GM15510 (cell line): ENCODE results near the gene GFOD2.

ENCODE experiments used
- POLR2A ChIP-seq: IDR thresholded peaks from 3 replicates; pipeline ENCODE4 v1.6.1; 2011; ENCODE audit warnings: borderline replicate concordance; ENCODE audit not compliant: insufficient read length; ENCODE audit errors: extremely low read depth

The GFOD2 gene

DNA sequence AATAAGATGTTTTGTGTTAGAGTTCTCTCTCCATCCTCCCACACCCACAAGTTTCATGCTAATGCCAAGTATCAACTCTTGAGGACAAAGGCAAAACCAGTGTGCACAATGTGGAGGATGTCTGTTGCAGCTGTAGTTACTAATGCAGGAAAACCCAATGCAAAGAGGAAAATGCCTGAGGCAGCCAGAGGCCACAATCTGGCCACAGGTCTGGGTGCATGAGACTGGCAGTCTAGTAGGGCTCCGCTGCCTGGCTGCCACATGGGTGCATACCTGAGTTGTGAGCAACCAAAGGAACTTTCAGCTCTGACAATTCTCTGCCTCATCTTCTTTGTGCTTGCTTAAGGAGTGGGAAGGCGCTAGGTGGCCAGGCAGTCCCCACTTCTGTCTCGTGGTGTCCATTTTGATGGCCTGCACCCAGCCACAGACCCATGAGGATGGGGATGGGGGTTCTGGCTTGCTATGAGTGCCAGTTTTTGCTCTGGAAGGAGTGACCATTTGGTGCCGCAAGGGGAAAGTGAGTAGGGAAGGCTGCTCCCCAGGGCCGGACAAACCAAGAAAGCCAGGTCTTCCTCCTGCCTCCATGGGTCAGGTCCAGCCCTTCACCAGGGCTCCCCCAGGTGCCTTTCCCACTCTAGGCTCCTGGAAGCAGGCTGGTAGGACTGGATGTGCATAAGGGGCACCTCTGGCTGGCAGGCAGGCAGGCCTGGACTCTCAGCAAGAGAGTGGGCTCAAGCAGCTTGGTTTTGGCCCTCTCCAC, 4.2 kb upstream of the GFOD2 start:
- TF ChIP-seq POLR2A: no peak

DNA sequence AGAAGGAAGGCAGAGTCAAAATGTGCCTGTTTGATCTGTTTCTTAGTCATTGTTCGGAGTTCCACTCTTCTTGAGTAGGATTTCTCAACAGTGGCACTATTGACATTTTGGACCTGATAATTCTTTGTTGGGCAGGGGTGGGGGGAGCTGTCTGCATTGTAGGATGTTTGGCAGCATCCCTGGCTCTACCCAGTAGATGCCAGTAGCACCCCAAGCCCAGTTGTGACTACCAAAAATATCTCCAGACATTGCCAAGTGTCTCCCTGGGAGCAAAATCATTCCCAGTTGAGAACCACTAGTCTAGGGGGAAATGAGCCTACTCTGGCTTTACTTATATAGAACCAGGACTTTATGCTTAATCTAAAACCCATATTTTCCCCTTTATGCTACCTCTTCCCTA, 1.1 kb upstream of the GFOD2 start:
- no peak for TF ChIP-seq POLR2A

DNA sequence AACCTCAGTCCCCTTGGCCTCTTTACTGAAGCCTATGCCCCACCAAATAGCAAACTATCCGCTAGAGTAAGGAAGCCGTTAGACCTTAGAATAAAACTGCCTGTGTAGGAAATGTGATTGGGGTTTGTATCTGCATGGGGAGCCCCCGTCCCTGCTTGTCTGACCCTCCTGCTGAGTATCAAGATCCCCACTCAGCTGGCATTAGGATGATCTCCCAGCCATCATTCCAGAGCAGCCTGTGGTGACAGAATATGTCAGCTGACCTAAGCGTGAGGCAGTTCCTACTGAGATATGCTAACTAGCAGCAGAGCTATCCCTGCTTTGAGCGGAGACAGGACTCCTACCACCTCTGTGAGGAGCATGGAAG, 645 bp upstream of the GFOD2 start:
- TF ChIP-seq POLR2A: no peak

DNA sequence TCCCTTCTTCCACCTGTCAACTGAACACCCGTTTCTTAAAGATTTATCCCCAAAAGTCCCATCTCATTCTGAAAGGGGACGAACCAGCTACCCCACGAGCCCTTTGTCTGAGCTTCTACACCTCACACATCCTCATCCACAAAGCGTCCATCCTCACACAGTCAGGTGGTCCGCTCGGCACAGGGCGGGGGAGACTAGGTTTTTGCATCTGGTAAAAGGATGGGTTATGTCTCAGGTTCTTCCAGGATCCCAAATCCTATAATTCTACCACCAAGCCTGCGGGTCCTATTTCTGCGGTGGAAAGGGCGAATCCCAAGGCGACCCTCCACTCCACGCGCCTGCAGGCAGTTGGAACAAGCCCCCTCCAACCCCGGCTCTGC, 458 bp downstream of the GFOD2 start:
- TF ChIP-seq POLR2A: no peak

DNA sequence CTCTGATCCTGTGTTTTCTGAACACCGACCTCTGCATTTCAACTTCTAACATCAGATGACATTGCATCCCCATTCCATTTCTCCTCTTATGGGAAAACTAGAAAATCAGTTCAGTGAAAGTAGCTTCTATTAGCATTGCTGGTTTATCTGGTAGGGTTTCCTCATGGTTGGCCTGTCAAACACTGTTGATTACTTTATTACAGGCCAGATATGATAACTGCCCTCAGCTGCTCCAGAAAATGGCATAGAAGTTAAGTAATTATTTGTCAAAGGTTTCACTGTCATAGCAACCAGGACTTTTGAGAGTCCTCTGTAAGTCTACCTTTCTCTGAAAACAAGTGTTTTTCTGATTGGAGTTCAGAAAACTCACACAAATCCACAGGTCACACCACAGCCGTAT, 3.0 kb downstream of the GFOD2 start:
- TF ChIP-seq POLR2A: no peak

DNA sequence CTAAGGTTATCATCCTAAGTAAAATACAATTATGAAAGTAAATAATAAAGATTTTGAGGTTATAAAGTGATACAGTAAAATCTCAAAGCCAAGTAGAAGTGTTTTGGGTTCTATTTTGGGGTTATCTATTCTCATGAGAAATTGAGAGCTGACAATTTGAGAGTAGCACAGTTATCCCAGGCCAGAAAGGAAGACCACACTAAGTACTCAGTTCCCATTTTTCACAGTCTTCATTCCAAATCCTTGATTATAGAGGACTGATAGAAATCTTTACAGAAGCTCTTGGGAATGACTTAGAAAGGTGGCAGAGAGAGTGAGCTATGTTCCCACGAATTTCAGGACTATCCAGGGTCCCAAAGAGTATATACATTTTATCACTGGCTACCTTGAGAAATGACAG, 4.6 kb downstream of the GFOD2 start:
- no peak for TF ChIP-seq POLR2A

DNA sequence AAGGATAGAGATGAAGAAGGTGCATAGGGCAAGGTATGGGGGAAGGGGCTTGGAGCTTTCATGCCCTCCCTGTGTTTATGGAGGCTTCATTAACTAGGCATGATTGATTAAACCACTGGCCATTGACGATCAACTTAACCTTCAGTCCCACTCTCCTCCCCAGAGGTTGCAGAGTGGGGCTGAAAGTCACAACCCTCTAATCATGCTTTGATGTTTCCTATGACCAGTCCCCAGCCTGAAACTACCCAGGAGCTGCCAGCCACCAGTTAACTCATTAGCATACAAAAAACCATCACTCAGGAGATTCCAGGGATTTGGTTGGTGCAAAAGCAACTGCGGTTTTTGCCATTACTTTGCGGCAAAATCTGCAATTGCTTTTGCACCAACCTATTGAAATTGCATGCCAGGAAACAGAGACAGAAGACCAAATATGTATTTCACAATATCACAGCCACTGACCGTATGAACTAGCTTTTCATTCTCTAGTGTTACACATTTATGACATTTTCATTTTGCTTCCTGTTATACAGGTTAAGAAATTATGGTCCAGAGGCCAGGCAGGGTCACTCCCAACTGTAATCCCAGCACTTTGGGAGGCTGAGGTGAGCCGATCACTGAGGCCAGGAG, 5.4 kb downstream of the GFOD2 start:
- no peak for TF ChIP-seq POLR2A

DNA sequence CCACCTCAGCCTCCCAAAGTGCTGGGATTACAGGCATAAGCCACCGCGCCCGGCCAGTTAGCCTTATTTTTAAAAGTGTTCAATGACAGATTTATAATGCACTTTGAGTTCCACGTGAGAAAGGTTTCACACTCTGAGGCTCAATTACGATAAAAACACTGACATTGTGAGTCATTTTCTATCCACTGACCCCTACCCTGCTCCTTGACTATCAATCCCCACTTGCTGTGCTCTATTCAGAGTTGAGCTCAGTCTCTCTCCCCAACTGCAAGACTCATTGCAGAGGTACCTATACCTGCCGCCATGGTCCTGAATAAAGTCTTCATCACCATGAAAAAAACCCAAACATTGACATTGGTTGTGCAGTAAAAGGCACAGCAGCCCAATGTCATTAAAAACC, 8.5 kb downstream of the GFOD2 start:
- no peak for TF ChIP-seq POLR2A

DNA sequence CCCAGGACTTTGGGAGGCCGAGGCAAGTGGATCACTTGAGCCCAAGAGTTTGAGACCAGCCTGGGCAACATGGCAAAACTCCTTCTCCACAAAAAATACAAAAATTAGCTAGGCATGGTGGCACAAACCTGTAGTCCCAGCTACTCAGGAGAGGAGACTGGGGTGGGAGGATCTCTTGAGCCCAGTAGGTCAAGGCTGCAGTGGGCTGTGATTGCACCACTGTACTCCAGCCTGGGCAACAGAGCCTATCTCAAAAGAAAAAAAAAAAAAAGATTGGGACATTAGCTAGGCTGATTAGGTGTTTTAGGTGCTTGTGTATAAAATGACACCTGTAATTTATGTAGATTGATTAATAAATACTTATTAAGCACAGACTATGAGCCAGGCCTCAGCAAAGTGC, 10.1 kb downstream of the GFOD2 start:
- TF ChIP-seq POLR2A: no peak

DNA sequence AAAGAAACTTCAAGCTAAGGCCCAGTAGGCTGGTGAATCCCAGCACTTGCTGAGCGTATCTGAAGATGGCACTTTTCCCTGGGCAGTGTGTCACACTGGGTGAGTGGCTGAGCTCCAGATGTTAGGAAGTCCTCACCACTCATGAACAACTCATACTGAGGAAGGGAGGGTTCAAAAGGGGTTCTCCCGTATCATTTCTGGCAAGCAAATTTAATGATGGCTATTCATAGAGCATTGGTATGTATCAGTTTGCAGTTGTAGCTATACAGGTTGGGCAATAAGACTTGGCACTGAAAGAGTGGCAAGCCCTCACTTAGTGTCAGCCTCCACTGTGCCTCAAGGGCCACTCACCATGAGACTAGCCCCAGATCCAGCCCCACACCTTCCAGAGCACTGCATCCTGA, 10.7 kb downstream of the GFOD2 start:
- TF ChIP-seq POLR2A: no peak

DNA sequence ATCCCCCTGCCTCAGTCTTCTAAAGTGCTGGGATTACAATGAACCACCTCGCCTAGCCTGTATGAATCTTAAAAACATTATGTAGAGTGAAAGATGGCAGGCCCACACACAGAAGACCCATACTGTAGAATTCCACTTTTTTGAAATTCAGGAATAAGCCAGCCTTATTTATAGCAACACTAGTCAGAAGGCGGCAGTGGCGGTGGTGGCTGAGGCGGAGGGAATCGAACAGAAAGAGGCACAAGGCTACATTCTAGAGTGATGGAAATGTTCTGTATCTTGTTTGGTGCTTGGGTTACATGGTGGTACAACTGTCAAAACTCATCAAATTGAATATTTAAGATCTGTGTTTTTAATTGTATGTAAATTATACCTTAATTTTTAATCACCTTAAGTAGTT, 11.3 kb downstream of the GFOD2 start:
- TF ChIP-seq POLR2A: no peak

DNA sequence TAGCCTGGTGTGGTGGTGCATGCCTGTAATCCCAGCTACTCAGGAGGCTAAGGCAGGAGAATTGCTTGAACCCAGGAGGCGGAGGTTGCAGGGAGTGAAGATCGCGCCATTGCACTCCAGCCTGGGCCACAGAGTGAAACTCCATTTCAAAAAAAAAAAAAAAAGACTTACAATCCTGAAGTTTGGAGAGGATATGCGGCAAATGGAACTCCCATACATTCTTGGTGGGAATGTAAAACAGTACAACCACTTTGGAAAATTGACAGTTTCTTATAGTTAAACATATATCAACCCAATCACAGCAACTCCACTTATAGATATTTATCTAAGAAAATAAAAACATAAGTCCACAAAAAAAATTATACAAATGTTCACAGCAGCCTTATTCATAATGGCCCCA, 11.9 kb downstream of the GFOD2 start:
- TF ChIP-seq POLR2A: no peak

DNA sequence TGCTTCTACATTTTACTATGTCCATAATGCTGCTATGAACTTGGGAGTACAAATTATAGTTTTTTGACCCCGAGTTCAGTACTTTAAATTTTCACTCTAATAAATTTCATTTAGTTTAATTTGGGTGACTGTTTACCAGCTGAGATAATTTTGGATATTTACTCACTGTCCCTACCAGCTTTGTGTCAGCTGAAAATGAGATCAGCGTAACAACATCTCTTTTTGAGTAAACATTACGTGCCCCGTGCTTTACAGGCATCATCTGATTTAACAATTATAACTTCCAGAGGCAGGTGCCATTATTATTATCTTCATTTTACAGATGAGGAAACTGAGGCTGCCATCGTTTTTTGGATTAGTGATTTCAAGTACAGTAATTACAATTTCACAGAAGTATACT, 15.0 kb downstream of the GFOD2 start:
- TF ChIP-seq POLR2A: no peak

DNA sequence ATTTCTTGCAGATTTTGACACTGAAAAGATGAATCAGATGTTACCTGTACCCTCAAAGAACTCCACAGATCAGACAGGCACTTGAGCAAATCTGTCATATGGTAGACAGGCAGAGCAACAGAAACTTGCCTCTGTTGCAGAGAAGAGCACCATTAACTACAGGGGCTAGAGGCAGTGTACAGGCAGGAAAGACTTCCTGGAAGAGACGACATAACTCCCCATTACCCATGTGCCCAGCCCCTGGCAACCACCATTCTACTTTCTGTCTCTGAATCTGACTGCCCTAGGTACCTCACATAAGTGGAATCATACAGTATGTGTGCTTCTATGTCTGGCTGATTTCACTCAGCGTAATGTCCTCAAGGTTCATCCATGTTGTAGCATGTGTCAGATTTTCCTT, 15.5 kb downstream of the GFOD2 start:
- TF ChIP-seq POLR2A: no peak

DNA sequence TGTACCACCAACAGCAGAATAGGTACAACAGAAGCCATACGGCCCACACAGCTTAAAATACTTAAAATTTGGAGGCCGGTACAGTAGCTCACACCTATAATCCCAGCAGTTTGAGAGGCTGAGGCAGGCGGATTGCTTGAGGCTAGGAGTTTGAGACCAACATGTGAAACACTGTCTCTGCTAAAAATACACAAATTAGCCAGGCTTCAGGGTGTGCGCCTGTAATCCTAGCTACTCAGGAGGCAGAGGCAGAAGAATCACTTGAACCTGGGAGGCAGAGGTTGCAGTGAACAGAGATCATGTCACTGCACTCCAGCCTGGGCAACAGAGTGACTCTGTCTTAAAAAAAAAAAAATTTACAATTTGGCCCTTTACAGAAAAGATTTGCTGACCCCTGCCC, 17.0 kb downstream of the GFOD2 start:
- TF ChIP-seq POLR2A: no peak

DNA sequence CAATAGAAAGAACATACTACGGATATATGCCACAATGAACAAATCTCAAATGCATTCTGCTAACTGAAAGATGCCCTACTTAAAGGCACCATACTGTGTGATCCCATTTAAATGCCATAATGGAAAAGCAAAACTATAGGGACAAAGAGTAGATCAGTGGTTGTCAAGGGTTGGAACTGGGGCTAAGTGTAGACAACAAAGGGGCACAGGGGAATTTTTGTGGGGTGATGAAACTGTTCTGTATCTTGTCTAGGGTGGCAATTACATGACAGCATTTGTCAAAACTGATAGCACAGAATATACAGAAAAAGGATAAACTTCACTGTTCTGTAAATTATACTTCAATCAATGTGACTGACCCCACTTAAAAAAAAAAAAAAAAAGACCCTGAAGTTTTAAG, 17.7 kb downstream of the GFOD2 start:
- no peak for TF ChIP-seq POLR2A

DNA sequence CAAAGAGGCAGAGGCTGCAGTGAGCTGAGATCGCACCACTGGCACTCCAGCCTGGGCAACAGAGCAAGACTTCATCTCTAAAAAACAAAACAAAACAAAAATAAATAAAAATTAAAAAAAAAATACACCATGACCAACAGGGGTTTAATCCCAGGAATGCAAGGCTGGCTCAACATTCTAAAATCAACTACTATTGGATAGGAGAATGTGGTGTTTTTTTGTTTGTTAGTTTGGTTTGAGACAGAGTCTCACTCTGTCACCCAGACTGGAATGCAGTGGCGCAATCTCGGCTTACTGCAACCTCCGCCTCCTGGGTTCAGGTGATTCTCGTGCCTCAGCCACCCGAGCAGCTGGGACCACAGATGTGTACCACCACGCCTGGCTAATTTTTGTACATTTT, 19.9 kb downstream of the GFOD2 start:
- TF ChIP-seq POLR2A: no peak

DNA sequence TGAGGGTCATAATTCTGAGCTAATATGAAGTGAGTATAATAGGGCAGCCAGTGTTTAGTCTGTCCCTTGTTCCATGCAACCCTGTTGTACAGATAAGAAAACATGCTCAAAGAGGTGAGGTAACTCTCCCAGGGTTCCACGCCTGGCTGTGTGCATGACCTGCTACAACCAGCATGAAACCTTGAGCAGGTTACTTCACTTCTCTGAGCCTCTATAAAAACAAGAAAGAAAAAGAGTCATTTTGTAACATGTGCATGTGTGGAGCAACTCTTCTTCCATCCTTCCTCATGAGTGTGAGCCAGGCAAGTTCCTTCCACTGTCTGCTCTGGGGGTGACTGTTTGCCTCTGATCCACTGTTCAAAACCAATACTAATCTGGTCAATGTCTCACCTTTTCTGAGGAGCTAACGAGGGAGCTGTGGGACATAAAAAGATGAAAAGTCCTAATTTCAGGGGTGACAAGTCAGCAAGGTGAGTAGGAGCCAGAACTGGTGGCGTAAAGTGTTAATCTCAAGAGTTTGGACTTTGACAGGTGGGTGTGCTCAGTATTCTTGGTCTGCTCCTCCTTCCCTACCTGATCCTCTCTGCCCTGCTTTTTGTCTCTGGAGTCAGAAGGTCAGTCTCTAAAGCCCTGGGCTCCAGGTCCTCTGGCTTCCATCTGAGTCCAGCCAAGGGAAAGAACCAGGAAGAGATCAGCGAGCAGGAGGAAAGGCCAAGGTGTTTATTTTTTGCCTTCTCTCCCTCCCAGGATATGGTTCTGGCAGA, 21.5 kb downstream of the GFOD2 start:
- TF ChIP-seq POLR2A: no peak
